Measurements from ENCODE around the gene NFKBIE. TPM values are rescaled to one million over a fixed set of nuclear protein-coding genes. Genes with fewer than 3 reads are reported as not detected.

Gene NFKBIE
- total RNA-seq, 1 experiment from 2014 or later = 9.6 TPM

DNA sequence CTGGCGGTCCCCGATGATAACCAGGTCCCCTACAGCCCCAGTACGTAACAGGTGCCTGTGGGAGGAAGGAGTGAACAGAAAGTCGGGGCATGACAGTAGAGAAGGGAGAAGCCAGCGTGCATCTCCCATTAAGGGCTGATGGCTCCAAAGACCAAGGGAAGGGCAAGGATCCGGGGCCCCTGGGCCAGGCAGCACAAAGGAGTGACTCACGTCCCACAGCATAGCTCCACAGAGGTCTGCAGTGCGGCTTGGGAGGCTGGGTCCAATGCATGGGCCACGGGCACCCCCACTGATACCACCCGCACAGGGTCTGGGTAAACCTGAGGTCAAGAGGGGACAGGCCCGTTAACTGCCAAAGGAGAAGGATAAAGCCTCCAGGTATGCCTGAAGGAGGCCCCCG, 37.5 kb upstream of the NFKBIE start:
- no peaks in the 10 kb centered on the region for H3K9me3 ChIP-seq (replicated peaks)
- H3K4me1 ChIP-seq = no peaks in the 10 kb centered on the region
- no peak for DNase-seq
- no peak overlapping the region for H3K4me3 ChIP-seq
- H3K36me3 ChIP-seq = peaks cover 51% of the 10 kb centered on the region
- no peak overlapping the region for H3K27ac ChIP-seq
- H3K27me3 ChIP-seq = no peaks in the 10 kb centered on the region

DNA sequence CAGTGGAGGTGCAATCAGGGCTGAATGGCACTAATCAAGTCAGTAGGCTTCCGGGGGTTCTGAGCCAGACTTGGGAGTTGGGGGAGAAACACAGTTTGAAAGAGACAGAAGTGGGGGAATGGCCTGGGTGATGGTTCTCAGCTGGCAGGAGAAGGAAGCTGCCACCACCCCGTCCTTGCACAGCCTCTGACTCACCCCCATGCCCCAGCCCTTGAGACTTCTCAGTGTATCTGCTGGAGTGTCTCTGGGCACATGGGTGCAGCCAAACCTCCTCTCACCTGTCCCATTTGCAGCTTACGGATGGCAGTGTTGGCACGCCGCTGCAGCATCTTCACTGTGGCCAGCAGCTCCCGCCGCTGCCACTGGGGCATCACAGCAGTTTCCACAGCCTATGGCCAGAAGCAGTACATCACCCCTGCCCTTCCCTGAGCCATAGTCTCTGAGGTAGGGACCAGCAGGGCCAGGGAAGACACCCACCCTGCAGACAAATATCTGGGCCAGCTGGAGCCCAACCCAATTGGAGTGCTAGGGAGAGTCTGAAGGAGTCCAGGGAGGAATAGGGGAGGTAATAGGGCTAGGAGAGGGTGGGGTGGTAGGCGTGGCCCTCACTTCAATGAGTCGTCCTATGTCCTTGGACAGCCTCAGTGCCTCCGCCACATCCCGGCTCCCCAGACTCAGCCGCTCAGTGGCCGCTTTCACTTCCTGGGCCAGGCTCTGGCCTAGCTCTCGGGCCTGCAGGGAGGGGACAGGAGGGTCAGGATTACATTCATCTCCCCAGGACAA, 36.6 kb upstream of the NFKBIE start:
- Histone ChIP-seq H3K4me1 (no peaks in the 10 kb centered on the region), H3K36me3 (peaks cover 51% of the 10 kb centered on the region), H3K27me3 (no peaks in the 10 kb centered on the region), H3K4me3 (no peak overlapping the region), H3K27ac (no peak overlapping the region), H3K9me3 (replicated peaks) (no peaks in the 10 kb centered on the region)
- DNase-seq = no peak

DNA sequence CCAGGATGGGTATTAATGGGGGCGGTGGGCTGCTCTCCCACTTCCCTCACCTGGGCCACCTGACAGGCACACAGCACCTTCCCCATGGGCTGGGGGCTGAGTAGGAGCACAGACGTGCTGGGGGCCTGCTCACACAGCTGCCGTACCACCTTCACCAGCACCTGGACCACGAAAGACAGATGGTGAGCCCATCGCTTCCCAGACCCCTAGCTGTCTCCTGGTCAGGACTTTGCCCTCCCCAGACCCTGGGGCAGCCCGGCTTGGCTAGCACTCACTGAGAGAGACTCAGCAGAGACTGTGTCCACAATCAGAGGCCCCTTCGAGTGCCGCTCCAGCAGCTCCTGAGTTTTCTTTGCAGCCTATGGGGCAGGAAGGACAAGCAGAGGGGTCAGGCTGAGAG, 35.8 kb upstream of the NFKBIE start:
- Histone ChIP-seq H3K4me3 (no peak overlapping the region), H3K27me3 (no peaks in the 10 kb centered on the region), H3K9me3 (replicated peaks) (no peaks in the 10 kb centered on the region), H3K36me3 (peaks cover 47% of the 10 kb centered on the region), H3K27ac (no peak overlapping the region), H3K4me1 (no peaks in the 10 kb centered on the region)
- no peak for DNase-seq

DNA sequence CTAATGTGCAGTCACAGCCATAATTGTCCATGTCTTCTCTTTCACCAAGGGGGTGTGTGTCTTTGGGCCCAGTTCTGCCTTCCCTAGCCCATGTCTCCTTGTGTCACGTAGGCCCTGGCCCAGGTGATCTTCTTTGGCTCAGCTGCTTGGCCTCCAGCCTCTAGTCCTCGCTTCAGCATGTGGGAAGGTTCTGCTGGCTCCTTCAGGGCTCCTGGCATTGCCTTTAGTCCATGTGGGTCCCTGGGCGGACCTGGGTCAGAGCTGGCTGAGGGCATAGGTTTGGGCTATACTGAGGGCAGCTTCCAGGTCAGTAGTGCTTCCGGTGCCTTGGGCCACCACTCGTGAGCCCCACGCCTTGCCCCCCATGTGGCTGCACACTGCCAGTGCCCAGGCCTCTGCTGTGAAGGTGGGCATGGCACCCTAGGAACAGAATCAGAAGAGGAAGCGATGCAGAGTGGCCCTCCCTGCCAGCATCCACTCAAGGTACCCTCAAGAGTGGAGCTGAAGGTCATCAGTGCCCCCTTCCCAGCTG, 35.0 kb upstream of the NFKBIE start:
- Histone ChIP-seq H3K27me3 (no peaks in the 10 kb centered on the region; the same call in 1 of the 2 replicates), H3K27ac (no peak overlapping the region), H3K4me3 (no peak overlapping the region), H3K9me3 (replicated peaks) (no peaks in the 10 kb centered on the region), H3K36me3 (peaks cover 40% of the 10 kb centered on the region), H3K4me1 (no peaks in the 10 kb centered on the region)
- no peak for DNase-seq

DNA sequence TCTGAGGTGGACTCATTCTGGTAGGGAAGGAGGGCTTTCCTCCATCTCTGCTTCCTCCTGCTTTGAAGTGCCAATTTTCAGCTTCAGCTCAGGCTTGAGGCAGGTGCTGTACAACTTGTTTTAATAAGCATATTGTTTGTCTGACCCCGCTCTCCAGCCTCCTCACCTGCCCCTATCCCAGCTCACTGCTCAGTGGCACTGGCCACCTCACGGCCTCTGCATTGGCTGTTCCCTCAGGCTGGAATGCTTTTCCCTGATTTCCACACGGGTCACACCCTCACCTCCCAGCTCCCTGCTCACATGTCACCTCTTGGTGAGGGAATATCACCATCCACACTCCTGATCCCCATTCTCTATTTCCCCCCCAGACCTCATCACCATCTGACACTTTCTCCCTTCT, 33.5 kb upstream of the NFKBIE start:
- DNase-seq = no peak
- Histone ChIP-seq H3K36me3 (peaks cover 29% of the 10 kb centered on the region), H3K4me1 (no peaks in the 10 kb centered on the region), H3K9me3 (replicated peaks) (no peaks in the 10 kb centered on the region), H3K27ac (no peak overlapping the region), H3K27me3 (no peaks in the 10 kb centered on the region; the same call in 1 of the 2 replicates), H3K4me3 (no peak overlapping the region)

DNA sequence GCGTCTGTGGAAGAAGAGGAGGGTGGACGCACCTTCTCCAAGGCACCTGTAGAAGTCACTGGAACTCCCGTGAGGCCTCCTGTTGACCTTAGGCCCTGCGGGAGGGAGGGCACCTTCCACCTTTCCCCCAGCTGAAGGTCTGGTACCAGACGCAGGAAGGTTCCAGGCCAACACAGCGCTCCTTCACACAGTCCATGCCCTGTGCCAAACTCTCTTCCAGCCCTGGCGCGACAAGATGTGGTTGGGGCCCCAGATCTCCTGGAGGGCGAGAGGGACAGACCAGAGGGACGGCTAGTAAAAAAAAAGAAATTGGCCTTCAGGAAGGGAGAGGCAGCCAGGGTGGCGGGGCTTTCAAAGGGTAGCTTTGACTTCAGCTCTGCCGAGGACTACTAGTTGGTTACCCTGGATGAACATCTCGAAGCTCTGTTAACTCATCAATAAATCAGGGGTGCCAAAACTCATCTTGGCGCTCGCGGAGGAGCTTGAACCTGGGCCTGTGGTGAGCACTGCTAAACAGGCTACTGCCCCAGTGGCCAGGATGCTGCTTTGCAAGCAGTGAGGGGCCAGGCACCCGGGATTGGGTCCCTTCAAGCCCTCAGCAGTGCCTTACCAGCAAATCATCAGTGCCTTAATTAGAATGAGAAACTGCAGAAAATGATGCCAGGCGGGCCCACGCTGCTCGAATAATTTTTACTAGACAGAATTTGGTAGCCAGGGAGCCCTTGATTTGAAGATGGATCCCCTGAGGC, 32.9 kb upstream of the NFKBIE start:
- Histone ChIP-seq H3K27ac (no peak overlapping the region), H3K27me3 (no peaks in the 10 kb centered on the region; the same call in 1 of the 2 replicates), H3K9me3 (replicated peaks) (no peaks in the 10 kb centered on the region), H3K36me3 (peaks cover 23% of the 10 kb centered on the region), H3K4me1 (no peaks in the 10 kb centered on the region), H3K4me3 (no peak overlapping the region)
- DNase-seq = no peak

DNA sequence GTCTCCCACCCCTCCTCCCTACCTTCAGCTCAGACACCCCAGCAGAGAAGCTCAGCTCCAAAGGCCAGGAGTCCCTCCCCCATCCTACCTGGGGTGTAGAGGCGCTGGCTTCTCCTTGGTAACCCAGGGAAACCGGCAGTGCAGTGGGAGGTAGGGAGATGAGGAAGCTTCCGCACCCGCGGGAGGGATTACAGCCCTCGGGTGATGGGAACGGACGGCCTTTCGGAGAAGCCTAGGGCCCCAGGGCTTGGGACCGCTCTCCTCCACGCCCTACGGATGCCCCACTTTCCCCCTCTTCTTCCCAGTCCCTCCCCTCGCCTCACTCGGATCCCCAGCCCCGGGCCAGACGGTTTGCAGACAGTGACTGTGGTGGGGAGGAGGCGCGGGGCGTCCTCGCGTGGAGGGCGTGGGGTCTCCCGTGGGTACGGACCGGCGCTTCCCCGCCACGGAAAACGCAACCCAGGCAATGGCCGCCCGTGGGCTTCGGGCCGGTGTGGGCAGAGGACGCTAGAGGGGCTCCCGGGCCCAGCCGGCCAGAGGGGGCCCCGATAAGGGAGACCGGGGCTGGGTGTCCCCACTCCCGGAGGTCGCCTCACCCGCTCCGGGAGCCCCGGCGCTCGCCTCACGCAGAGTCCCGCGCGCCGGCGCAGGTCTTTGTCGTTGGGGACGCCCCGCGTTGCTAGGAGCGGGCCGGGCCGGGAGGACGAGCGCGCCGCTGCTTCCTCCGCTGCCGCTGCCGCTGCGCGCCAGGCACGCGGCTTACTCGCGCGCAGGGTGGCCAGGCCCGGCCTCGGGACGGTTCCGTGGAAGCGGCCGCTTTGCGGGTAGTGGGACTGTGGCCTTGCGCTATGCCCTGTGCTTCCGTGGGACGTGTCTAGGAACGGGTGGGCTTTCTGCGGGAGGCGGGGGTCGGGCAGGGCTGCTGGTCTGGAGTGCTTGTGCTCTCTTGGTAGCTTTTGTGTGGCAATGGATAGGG, 32.0 kb upstream of the NFKBIE start:
- H3K27ac ChIP-seq = no peak overlapping the region
- peaks cover 14% of the 10 kb centered on the region for H3K36me3 ChIP-seq
- no peaks in the 10 kb centered on the region for H3K9me3 ChIP-seq (replicated peaks)
- H3K4me1 ChIP-seq = no peaks in the 10 kb centered on the region
- H3K27me3 ChIP-seq = peaks cover under 1% of the 10 kb centered on the region; the same call in 1 of the 2 replicates
- DNase-seq = no peak
- no peak overlapping the region for H3K4me3 ChIP-seq

DNA sequence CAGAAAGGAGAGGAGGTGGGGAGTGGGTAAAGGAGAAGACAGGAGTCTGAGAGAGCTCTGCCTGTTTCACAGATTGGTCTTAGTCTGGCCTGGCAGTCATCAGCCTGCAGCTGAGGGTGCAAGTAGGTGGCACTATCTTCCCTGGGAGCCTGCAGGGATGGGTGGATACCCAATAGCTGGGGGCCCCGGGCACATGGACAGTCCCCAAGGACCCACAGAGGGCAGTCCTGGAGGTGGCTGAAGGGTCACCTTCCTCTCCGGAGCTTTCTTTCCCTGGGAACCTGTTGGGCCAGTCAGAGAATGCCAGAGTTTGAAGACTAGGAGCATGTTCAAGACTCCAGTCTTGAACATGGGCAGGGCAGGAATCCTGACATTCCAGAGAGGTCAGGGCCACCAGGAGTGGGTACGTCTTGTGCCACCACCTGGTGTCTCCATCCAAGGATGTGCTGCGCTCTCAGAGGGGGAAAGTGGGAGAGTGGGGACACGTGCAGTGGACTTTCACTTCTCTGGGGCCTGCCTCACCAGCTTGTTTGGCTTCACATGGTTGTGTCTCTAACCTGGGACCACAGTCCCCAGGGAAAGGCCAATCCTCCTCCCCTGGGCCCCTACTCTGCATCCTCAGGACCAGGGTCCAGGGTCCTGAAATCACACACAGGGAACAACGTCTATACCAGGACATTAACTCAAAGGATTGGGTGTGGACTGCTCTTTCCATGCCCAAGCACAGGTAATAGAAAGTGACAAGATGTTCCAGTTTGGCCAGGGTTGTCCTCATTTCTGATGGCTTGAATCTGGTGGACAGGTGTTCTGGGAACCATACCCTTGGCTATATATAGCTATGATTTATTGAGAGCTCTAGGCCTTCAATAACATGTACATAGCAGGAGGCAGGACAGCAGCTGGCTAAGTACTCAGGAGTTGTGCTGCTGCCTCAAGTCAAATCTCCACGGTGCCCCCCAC, 29.8 kb upstream of the NFKBIE start:
- Histone ChIP-seq H3K27me3 (peaks cover 10% of the 10 kb centered on the region; the same call in 1 of the 2 replicates), H3K36me3 (peaks cover under 1% of the 10 kb centered on the region; the same call in 1 of the 2 replicates), H3K9me3 (replicated peaks) (no peaks in the 10 kb centered on the region), H3K4me1 (no peaks in the 10 kb centered on the region), H3K4me3 (no peak overlapping the region), H3K27ac (no peak overlapping the region)
- peak in 1 of 2 experiments; percentile 20 for DNase-seq

DNA sequence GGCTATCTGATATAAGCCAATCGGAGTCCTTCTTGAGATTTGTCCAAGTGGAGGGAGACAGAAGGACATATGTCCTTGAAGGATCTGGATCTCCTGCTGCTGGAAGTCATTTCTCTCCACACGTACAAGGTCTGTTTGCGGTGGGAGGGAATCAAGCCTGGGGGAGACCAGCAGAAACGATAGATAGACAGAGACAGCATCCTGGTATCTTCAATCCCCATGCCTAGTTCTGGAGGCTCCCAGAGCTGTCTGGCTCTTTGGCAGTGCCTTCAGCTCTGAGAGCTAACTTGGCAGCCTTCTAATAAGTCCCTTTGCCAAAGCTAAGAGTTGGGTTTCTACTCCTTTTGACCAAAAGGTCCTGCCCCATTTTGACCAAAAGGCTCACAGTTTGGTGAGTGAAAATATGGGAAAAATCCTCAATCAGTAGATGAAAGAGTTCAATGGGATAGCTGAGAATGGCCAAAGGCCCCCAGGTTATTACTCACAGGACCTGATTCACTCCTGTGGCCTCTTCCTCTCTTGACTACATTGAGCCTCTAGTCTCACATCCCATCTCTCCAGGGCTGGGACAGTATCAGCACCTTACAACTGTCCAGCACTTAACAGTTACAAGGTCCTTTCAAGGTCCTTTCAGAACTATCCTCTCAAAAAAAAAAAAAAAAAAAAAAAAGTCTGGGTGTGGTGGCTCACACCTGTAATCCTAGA, 27.5 kb upstream of the NFKBIE start:
- no peaks in the 10 kb centered on the region for H3K36me3 ChIP-seq
- no peaks in the 10 kb centered on the region for H3K9me3 ChIP-seq (replicated peaks)
- peaks cover 16% of the 10 kb centered on the region; the same call in 1 of the 2 replicates for H3K27me3 ChIP-seq
- H3K27ac ChIP-seq = no peak overlapping the region
- DNase-seq = no peak
- H3K4me1 ChIP-seq = no peaks in the 10 kb centered on the region
- no peak overlapping the region for H3K4me3 ChIP-seq

DNA sequence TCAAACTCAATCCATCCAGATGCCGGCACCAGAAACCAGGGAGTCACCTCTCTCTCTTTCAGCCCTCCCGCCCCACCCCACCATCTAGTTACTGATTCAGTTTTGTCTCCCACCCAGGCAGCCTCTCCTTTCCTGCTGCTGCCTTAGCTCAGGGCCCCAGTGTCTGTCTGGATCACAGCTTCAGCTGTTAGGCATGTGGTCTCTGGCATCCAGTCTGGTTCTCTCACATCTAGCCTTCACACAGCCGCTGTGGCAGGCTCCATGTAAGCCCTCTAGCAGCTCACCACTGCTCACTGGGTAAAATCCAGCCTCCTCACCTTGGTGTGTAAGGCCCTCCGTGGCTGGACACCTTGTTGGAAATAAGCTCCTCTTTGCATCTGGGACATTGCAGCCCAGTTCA, 26.5 kb upstream of the NFKBIE start:
- H3K4me3 ChIP-seq = no peak overlapping the region
- peaks cover 16% of the 10 kb centered on the region; the same call in 1 of the 2 replicates for H3K27me3 ChIP-seq
- H3K27ac ChIP-seq = no peak overlapping the region
- DNase-seq = peak; percentile 46 to 53
- no peaks in the 10 kb centered on the region for H3K9me3 ChIP-seq (replicated peaks)
- H3K4me1 ChIP-seq = no peaks in the 10 kb centered on the region
- H3K36me3 ChIP-seq = no peaks in the 10 kb centered on the region

DNA sequence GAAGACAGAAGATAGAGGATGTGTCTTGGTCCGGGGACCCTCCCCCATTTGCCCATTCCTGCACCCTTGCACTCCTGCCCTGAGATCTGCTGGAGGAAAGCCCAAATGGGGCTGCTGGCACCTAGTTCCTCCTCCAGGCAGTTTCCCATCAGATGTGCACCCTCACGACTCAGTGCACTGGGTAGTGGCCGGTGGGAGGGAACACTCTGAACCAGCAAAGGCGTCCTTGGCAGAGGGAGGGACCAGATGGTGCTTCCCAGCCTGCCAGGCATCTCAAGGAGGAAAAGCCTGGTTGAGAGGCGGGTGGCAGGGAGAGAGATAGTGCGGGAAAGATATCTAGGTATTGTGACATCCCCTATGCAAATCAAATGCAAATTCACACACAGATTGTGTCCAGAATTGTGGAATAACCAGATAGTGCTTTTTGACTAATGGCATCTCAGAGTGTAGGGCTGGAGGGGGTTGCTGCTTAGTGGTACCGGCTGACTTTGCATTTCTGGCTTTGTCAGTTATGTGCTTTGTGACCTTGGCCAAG, 24.4 kb upstream of the NFKBIE start:
- peaks cover 16% of the 10 kb centered on the region; the same call in 1 of the 2 replicates for H3K27me3 ChIP-seq

DNA sequence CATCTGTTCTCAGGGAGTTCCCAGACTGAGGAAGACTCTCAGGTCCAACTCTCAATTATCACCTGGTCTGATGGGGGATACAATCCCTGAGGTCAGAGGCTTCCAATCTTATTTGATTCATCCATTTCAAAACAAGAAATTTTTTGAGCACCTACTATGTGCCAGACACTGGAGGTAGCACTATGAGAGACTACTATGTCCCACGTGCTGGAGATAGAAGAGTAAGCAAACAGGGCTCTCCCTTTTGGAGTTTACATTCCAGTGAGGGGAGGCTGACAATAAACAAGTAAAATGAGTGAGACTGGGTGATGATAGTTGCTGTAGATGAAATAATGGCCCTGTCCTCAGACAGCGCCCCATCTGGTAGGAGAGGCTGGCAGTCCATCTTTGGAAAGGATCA, 21.4 kb upstream of the NFKBIE start:
- H3K27me3 ChIP-seq = peaks cover 11% of the 10 kb centered on the region; the same call in 1 of the 2 replicates
- no peaks in the 10 kb centered on the region for H3K9me3 ChIP-seq (replicated peaks)
- H3K36me3 ChIP-seq = no peaks in the 10 kb centered on the region
- DNase-seq = no peak
- H3K27ac ChIP-seq = no peak overlapping the region
- H3K4me3 ChIP-seq = no peak overlapping the region
- no peaks in the 10 kb centered on the region for H3K4me1 ChIP-seq

More for the DNA sequence above, 24.4 kb upstream of the NFKBIE start:
- no peak for DNase-seq
- no peak overlapping the region for H3K4me3 ChIP-seq
- H3K36me3 ChIP-seq = no peaks in the 10 kb centered on the region
- H3K27ac ChIP-seq = no peak overlapping the region
- no peaks in the 10 kb centered on the region for H3K4me1 ChIP-seq
- H3K9me3 ChIP-seq (replicated peaks) = no peaks in the 10 kb centered on the region

DNA sequence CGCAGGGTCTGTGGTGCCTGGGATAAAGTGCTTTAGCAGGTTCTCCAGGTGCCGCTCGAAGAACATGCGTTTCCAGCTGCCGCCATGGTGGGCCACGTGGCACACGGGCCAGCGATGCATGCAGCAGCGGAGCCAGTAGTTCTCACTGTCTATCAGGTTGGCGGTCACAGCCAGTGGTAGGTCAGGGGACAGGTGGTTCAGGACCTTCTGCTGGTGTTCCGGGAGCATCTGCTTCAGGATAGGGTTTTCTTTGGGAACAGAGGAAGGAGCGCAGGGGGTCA, 20.9 kb upstream of the NFKBIE start:
- Histone ChIP-seq H3K27me3 (peaks cover 7% of the 10 kb centered on the region; the same call in 1 of the 2 replicates), H3K27ac (no peak overlapping the region), H3K9me3 (replicated peaks) (no peaks in the 10 kb centered on the region), H3K4me1 (no peaks in the 10 kb centered on the region), H3K4me3 (no peak overlapping the region), H3K36me3 (no peaks in the 10 kb centered on the region)
- DNase-seq = no peak
